HT-29 (cell line): ENCODE data around the gene ZNF547. TPM values are rescaled to one million over a fixed set of nuclear protein-coding genes. Genes with fewer than 3 reads are reported as not detected.

Experiments
- DNase-seq: peaks from one replicate; pipeline ENCODE4 v3.0.0-alpha.2; 2015; ENCODE audit warnings: low spot score
- total RNA-seq: library from RNA; depleted of rRNA; stranded (reverse); fragments of >200 nt; shearing (Covaris generic); gene quantifications from 2 replicates; pipeline ENCODE4 v1.2.3, GENCODE V29; 2014; rRNA removed

Gene ZNF547
- total RNA-seq, result 1.0 and 3.2 TPM in 2 replicates

GRCh38 chr19:57362997-57363687, at the start of gene ZNF547, which contains the start of gene TRAPPC2B:
Gene ZNF547 (plus strand): TSS chr19:57363551. CDS start chr19:57368556, 5,005 bp downstream.
Gene TRAPPC2B (plus strand): TSS chr19:57363551. CDS start chr19:57364834, 1,283 bp downstream.
- peak; percentile 99 for DNase-seq

DNA sequence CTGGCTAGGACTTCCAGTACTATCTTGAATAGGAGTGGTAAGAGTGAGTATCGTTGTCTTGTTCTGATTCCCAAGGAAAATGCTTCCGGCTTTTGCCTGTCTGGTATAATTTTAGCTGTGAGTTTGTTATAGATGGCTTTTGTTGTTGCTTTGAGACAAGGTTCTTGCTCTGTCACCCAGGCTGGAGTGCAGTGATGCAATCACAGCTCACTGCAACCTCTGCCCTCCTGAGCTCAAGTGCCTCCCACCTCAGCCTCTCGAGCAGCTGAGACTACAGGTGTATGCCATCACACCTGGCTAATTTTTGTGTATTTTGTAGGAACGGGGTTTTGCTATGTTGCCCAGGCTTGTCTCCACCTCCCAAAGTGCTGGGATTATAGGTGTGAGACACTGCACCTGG, 49.2 kb upstream of the ZNF547 start:
- DNase-seq, result no peak

DNA sequence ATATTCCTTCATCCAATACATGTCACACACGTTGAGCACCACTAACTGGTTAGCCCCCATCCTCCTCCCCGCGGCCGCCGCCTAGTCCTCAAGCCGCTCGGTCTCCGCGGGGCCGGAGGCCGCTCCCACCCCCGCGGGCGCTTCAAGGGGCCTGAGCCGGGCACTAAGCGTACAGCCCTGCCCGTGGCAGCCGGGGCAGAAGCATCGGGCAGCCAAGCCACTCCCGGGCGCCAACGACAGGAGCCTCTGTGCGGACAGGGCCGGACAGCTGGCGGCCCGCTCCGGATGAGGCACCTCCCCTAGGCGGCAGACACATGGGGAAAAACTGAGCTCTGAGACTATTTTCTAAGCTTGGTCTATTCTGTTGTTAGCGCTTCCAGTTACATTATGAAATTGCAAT, 45.8 kb upstream of the ZNF547 start:
- DNase-seq, result no peak

DNA sequence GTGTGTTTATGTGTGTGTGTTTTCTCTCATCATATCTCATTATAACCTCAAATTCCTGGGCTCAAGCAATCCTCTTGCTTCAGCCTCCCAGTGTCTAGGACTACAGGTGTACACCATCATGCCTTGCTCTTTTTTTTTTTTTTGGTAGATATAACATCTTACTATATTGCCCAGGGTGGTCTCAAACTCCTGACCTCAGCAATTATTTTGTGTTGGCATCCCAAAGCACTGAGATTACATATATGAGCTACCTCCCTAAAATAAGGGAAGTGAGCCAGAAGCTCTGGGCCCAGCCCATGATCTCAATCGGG, 43.5 kb upstream of the ZNF547 start:
- no peak for DNase-seq

- DNase-seq, result peak; percentile 99
Observed at GRCh38 chr19:57320180-57321084, 42.9 kb upstream of the ZNF547 start, which contains the start of gene ZNF543. Gene ZNF543 (plus strand): TSS chr19:57320472. CDS start chr19:57320854, 382 bp downstream.

GRCh38 chr19:57321116-57321515, 42.2 kb upstream of the ZNF547 start:
- peak; percentile 10 for DNase-seq

GRCh38 chr19:57321751-57322150, 41.6 kb upstream of the ZNF547 start:
- DNase-seq, result no peak

- no peak for DNase-seq
Observed at GRCh38 chr19:57324992-57325391, 38.4 kb upstream of the ZNF547 start.

DNA sequence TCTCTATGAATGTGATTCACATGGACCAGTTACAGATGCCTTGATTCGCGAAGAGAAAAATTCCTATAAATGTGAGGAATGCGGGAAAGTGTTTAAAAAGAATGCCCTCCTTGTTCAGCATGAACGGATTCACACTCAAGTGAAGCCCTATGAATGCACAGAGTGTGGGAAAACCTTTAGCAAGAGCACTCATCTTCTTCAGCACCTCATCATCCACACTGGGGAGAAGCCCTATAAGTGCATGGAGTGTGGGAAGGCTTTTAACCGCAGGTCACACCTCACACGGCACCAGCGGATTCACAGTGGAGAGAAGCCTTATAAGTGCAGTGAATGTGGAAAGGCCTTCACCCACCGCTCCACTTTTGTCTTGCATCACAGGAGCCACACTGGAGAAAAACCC, 35.4 kb upstream of the ZNF547 start:
- DNase-seq, result no peak

- DNase-seq, result no peak
Observed at GRCh38 chr19:57334191-57334590, 29.2 kb upstream of the ZNF547 start.

GRCh38 chr19:57338877-57339276, 24.5 kb upstream of the ZNF547 start:
- DNase-seq, result no peak

GRCh38 chr19:57342582-57342981, 20.8 kb upstream of the ZNF547 start:
- DNase-seq, result no peak

DNA sequence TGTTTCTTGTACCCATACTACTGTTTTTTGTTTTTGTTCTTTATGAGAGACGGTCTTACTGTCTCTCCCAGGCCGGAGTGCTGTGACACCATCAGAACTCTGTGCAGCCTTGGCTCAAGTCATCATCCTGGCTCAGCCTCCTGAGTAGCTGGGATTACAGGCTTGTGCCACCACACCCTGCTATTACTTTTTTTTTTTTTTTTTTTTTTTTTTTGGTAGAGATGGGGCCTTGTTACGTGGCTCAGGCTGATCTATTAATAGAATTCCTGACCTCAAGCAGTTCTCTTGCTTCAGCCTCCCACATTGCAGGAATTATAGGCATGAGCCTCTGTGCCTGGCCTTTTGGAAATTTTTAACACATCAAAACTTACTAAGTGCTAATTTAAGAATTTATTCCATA, 15.2 kb upstream of the ZNF547 start:
- DNase-seq, result no peak

- DNase-seq, result no peak
Observed at GRCh38 chr19:57350877-57351805, 12.2 kb upstream of the ZNF547 start, which contains the start of gene ZNF304. Gene ZNF304 (plus strand): TSS chr19:57351271. CDS start chr19:57351665, 394 bp downstream.

DNA sequence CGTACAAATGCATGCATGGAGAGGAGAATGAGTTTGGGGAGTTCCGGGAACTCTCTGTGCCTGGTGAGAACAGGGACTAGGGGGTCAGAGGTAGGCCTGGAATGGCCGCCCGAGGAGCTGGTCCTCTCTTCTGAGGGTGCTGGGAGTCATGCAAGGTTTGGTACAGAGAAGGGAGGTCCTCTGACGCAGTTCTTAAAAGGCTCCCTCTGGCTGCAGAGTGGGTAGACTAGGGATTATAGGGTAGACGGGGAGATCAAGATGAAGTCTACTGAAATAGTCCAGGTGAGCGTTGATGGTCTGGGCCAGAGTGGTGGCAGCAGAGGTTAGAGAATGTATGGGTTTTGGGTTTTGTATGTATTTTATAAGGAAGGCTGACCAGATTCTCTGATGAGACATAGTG, 11.5 kb upstream of the ZNF547 start:
- no peak for DNase-seq

DNA sequence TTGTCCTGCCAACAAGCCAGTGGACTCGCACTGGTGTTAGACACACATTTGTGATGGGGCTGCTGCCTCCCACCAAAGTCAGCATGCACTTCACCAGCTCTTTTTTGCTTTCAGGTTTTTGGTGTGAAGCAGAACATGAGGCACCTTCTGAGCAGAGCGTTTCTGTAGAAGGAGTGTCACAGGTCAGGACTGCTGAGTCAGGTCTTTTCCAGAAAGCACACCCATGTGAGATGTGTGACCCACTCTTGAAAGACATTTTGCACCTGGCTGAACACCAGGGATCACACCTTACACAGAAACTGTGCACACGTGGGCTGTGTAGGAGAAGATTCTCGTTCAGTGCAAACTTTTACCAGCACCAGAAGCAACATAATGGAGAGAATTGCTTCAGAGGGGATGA, 7.4 kb upstream of the ZNF547 start:
- no peak for DNase-seq

DNA sequence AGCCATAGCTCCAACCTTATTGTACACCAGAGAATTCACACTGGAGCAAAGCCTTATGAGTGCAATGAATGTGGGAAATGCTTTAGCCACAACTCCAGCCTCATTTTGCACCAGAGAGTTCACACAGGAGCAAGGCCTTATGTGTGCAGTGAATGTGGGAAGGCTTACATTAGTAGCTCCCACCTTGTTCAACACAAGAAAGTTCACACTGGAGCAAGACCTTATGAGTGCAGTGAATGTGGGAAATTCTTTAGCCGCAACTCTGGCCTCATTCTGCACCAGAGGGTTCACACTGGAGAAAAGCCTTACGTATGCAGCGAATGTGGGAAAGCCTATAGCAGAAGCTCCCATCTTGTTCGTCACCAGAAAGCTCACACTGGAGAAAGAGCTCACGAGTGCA, 5.9 kb upstream of the ZNF547 start:
- no peak for DNase-seq

GRCh38 chr19:57359300-57359699, 4.1 kb upstream of the ZNF547 start:
- no peak for DNase-seq

- DNase-seq, result no peak
Observed at GRCh38 chr19:57362419-57362818, 932 bp upstream of the ZNF547 start.

DNA sequence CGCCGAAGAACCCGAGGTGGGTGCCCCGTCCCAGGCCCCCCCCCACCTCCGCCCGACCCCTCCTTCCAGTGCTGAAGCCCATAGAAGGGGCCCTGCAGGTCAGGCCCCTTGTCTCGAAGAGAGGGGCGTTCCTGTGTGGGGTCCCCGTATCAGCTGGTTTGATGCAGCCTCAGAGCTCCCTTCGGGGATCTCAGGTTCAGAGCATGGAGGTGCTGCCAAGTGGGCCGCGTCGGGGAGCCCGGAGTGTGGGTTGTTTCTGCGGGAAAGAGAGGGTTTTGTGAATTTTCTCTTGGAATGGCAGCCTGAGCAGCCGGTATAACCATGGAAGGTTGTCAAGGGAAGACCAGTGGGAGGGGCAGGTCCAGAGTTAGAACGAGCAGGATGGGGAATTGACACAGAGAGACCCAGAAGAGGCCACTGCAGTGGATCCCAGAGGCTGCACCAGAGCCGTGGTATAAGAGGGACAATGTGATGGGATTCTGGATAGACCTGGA, 384 bp downstream of the ZNF547 start:
- DNase-seq, result peak; percentile 12

GRCh38 chr19:57366776-57367175, 3.4 kb downstream of the ZNF547 start:
- DNase-seq, result no peak
